ENCODE data around the gene ZC3H4.

ZC3H4 gene

DNA sequence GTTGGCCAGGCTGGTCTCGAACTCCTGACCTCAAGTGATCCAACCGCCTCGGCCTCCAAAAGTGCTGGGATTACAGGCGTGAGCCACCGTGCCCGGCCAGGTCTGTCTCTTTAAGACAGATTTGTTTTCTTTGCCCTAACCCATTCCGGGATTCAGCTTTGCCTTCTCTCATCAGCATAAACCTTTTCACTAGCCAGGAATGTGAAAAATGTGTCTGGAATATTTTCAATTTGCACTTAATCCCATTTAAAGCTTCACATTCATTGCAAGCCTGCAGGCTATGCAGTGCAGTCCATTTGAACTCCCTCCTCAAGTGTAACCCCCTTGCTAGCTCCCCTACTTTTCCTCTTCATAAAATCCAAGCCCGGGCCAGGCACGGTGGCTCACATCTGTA is 64.3 kb downstream of the ZC3H4 start:
- H3K4me3 ChIP-seq (ENCODE audit: low read length): no peak overlapping the region
- no peak for TF ChIP-seq CTCF (conservative IDR thresholded peaks at IDR 0.05; ENCODE audit: low read depth, low read length)
- DNase-seq (ENCODE audit: low read depth): peak; percentile 97

DNA sequence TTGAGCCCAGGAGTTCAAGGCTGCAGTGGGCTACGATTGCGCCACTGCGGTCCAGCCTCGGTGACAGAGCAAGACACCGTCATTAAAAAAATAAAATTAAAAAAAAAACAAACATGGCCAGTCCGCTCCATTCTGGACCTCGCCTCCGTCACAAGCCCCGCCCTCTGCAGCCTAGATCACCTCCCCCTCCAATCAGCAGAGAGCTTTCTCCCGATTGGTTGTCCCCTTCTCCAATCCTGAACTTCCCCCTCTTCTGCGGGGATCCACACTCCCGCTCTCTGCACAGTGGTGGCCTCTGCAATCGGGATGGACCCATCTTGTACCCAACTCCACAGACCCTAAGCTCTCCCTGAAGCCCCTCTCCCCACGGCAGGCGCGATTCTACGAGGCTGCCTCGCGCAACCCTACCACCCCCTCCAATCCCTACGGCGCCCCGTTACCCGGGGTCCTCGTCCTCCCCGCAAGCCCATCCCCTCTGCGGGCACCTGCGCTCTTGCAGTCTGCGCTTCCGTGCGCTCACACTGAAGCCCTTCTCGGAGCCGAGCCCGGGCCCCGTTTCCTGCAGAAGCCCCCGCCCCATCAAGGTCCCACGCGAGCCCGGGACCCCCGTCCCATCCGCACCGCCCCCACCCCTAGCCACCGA is 65.7 kb downstream of the ZC3H4 start:
- DNase-seq (ENCODE audit: low read depth): peak; percentile 69
- H3K4me3 ChIP-seq (ENCODE audit: low read length): peak overlapping the region; percentile 67
- no peak for TF ChIP-seq CTCF (conservative IDR thresholded peaks at IDR 0.05; ENCODE audit: low read depth, low read length)

DNA sequence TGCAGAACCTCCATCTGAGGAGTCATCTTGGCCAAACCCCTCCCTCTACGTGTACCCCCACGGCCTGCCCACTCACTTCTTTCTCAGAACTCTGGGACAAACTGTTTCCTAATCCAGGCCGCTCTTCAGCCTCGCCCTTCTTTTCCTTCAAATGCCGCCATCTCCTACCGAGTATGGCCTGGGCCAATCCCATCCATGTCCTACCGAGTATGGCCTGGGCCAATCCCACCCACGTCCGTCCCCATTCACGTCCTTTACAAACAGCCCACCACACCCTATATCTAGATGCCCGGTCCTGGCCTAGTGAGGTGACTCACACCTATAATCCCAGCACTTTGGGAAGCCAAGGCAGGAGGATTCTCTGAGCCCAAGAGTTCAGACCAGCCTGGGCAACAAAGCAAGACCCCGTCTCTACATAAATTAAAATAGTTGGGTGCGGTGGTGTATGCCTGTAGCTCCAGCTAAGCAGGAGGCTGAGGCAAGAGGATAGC is 66.3 kb downstream of the ZC3H4 start:
- TF ChIP-seq CTCF (conservative IDR thresholded peaks at IDR 0.05; ENCODE audit: low read depth, low read length): no peak
- no peak for DNase-seq (ENCODE audit: low read depth)
- peak overlapping the region; percentile 67 for H3K4me3 ChIP-seq (ENCODE audit: low read length)

DNA sequence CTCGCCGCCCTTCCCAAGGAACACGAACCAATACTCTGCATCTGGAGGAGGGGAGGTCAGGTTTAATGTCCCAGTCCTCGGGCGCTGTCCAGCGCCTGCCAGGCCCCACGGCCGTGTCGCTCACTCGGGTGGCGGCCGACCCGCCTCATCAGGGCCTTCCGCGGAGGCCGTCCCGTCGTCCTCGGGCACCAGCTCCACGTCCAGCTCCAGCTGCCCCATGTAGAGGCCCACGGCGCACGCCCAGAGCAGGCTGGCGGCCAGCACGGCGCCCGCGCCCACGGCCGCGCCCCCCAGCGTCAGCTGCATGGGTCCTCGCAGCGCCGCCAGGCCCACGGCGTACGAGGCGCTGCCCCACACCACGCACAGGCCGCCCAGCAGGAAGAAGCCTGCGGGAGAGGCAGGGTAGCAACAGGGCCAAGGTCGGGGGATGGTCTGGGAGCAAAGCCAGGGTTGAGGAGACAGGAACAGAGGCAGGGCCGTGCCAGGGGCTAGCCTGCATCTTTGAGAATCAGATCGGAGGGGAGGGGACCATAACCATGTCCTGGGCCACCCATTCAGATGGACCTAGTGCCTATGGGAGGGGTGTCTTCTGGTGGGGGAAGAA is 67.6 kb downstream of the ZC3H4 start:
- DNase-seq (ENCODE audit: low read depth): no peak
- H3K4me3 ChIP-seq (ENCODE audit: low read length): no peak overlapping the region
- no peak for TF ChIP-seq CTCF (conservative IDR thresholded peaks at IDR 0.05; ENCODE audit: low read depth, low read length)

DNA sequence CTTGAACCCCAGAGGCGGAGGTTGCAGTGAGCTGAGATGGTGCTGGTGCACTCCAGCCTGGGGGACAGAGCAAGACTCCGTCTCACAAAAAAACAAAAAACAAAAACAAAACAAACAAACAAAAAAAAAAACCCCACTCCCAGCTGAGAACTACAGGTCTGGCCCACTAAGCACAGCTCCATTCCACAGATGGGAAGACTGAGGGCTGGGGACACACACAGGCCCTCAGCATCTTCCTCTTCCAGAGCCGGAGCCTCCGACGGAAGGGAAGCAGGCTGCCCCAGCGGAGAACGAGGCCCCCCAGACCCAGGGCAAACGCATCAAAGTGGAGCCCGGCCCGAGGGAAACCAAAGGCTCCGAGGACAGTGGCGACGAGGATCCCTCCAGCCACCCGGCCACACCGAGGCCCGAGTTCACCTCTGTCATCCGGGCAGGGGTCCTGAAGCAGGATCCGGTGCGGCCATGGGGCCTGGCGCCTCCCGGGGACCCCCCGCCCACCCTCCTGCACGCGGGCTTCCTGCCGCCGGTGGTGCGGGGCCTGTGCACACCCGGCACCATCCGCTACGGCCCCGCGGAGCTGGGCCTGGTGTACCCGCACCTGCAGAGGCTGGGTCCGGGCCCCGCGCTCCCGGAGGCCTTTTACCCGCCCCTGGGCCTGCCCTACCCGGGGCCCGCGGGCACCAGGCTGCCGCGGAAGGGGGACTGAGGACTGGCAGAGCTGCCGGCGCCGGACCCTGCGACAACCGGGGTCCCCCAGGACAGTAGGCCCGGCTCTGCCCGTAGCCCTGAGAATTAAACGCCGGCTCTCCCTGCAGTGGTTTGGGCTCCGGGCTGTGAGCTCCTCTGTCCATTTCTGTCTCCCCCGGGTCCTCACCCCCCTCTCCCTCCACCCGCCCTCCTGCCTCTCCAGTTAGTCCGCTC is 68.4 kb downstream of the ZC3H4 start:
- no peak overlapping the region for H3K4me3 ChIP-seq (ENCODE audit: low read length)
- DNase-seq (ENCODE audit: low read depth): no peak
- no peak for TF ChIP-seq CTCF (conservative IDR thresholded peaks at IDR 0.05; ENCODE audit: low read depth, low read length)

GRCh38 chr19:47040869-47041268 is 72.7 kb downstream of the ZC3H4 start:
- DNase-seq (ENCODE audit: low read depth): no peak
- no peak overlapping the region for H3K4me3 ChIP-seq (ENCODE audit: low read length)
- no peak for TF ChIP-seq CTCF (conservative IDR thresholded peaks at IDR 0.05; ENCODE audit: low read depth, low read length)
